IPS DF 6.9 (cell line): ENCODE results near the gene ING5.

Experiments
- DNase-seq: peaks from one replicate; pipeline ENCODE4 v3.0.0-alpha.2; 2013; ENCODE audit warnings: low read depth, low spot score
- H3K27ac ChIP-seq: one replicate; pipeline ENCODE4 v1.5.1; 2013; ENCODE audit warnings: low read length, control low read depth
- H3K27me3 ChIP-seq: 2 replicates; pipeline ENCODE4 v1.6.1; 2013; ENCODE audit warnings: mild to moderate bottlenecking, low read length; ENCODE audit not compliant: control insufficient read depth, insufficient read depth
- H3K36me3 ChIP-seq: 2 replicates; pipeline ENCODE4 v1.6.1; 2013; ENCODE audit warnings: low read length; ENCODE audit not compliant: control insufficient read depth, insufficient read depth
- H3K4me1 ChIP-seq: 2 replicates; pipeline ENCODE4 v1.6.1; 2013; ENCODE audit warnings: low read length; ENCODE audit not compliant: control insufficient read depth, insufficient read depth
- H3K4me3 ChIP-seq: 2 replicates; pipeline ENCODE4 v1.5.1; 2013; ENCODE audit warnings: mild to moderate bottlenecking, low read length
- H3K9me3 ChIP-seq: 2 replicates; pipeline ENCODE4 v1.6.1; 2013; ENCODE audit warnings: low read length, inconsistent platforms; ENCODE audit not compliant: control insufficient read depth, insufficient read depth
- WGBS: extraction: QIAGEN DNeasy Blood & Tissue Kit; methylation state at CpG from one replicate; pipeline ENCODE4 v1.1.7; 2013; ENCODE audit warnings: mixed read lengths, missing lambda C conversion rate; ENCODE audit not compliant: insufficient read length, insufficient coverage; 5-methylcytosine and 5-hydroxymethylcytosine counted together

The ING5 gene

DNA sequence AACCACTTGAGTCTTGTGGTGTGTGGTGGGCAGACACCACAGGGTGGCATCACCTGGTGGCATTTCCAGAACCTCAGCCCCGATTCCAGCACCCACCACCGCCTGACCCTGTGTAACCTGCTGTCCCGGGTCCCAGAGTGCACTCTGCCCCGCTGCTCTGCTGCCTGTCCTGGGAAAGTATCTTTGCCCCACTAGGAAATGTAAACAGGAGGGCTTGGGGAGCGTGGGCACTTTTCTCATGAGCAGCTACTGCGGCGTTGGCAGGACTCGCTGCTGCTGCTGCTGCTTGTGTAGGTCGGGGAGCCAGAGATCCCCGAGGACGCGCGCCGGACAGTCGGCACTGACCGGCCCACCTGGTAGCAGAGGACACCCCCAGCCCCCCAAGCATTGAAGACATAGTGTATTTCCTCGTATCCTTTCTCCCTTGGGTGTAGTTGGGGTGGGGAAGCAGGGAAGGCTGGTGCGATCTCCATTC, 28.6 kb upstream of the ING5 start:
- H3K36me3 ChIP-seq, result peaks cover 32% of the 10 kb centered on the region

DNA sequence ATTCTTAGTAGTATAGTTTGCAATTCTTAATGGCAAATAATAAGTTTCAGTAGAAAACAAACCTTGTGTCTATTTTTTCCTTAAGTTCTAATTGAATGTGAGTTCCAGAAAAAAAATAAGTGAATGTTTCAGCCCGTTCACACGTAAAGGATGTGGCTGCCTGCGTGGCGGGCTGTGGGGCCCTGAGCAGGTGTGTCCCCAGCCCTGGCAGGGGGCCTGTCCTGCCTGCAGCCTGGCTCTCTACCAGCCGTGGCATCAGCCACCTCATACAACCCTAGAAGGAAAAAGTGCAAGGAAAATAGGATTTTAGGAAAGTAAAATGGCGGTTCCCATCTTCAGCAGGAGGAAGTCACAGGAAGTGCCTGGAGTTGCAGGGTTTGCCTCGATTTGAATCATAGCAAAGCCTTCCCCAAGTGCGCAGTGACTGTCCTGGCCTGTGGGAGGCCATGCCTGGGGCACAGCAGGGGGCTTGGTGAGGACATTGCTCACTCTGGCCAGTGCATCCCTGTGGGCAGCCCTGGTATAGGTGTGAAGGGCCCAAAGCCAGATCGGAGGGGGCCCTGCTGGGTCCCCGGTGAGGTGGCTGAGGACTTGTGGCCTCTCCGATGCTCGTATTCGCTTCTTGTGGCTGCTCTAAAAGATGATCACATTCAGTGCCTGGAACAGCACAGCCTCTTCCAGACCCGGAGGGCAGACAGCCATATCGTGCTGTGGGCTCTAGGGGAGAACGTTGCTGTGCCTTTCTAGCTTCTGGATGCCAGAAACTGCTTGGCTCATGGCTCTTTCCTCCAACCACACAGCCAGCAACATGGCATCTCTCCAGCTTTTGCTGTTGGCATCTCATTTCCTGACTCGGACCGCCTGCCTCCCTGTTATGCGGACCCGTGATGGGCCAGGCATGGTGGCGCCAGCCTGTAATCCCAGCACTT, 27.8 kb upstream of the ING5 start:
- no peaks in the 10 kb centered on the region for H3K27me3 ChIP-seq
- no peaks in the 10 kb centered on the region for H3K4me1 ChIP-seq
- H3K27ac ChIP-seq, result no peak overlapping the region
- no CpG with 5 or more reads among the region's 21 CpGs for WGBS
- H3K4me3 ChIP-seq, result no peak overlapping the region
- no peaks in the 10 kb centered on the region for H3K9me3 ChIP-seq
- no peak for DNase-seq
- peaks cover 28% of the 10 kb centered on the region for H3K36me3 ChIP-seq

More for the DNA sequence above, 28.6 kb upstream of the ING5 start:
- Histone ChIP-seq H3K9me3 (no peaks in the 10 kb centered on the region), H3K4me1 (no peaks in the 10 kb centered on the region), H3K27ac (no peak overlapping the region), H3K27me3 (no peaks in the 10 kb centered on the region), H3K4me3 (no peak overlapping the region)
- no peak for DNase-seq
- no CpG with 5 or more reads among the region's 18 CpGs for WGBS

DNA sequence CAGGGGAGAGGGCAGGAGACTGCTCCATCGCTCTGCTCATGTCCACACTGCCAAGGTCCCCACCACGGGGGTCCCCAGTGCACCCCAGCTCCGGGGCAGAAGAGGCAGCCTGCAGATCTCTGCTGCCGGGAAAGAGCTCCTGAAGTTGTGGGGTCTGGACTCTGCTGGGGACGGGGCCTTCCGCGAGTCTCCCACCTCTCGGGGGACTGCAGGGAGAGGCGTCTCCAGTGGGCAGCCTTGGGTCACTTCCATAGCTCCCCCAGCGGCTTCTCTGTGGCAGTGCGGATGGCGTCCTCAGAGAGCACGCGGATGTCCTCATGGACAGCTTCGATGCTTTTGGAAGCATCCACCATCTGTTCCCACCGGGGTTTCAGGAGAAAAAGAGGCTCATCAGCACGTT, 26.0 kb upstream of the ING5 start:
- H3K36me3 ChIP-seq, result peaks cover 27% of the 10 kb centered on the region
- H3K4me1 ChIP-seq, result no peaks in the 10 kb centered on the region
- no peak for DNase-seq
- H3K9me3 ChIP-seq, result no peaks in the 10 kb centered on the region
- no CpG with 5 or more reads among the region's 17 CpGs for WGBS
- no peaks in the 10 kb centered on the region for H3K27me3 ChIP-seq
- H3K27ac ChIP-seq, result no peak overlapping the region
- no peak overlapping the region for H3K4me3 ChIP-seq

DNA sequence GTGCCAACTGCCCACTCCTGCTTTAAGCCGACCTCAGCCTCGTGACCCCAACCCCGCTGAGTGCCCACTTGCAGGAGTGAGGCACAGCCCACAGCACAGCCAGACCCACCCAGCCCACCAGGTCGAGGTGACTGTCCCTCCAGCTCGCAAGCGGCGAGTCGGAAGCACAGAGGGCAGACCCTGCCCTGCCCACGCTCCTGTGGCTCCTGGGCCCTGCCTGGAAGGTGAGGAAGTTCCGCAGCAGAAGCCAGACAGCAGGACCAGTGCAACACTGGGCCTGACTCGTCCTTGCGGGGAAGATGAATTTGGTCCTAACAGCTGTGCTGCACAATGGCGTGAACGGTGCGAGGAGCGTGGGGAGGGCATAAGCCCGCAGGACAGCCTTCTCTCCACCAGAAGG, 25.2 kb upstream of the ING5 start:
- H3K27me3 ChIP-seq, result no peaks in the 10 kb centered on the region
- H3K9me3 ChIP-seq, result no peaks in the 10 kb centered on the region
- H3K4me3 ChIP-seq, result no peak overlapping the region
- no peak for DNase-seq
- no peaks in the 10 kb centered on the region for H3K4me1 ChIP-seq
- WGBS, result no CpG with 5 or more reads among the region's 17 CpGs
- H3K27ac ChIP-seq, result no peak overlapping the region
- peaks cover 23% of the 10 kb centered on the region for H3K36me3 ChIP-seq

DNA sequence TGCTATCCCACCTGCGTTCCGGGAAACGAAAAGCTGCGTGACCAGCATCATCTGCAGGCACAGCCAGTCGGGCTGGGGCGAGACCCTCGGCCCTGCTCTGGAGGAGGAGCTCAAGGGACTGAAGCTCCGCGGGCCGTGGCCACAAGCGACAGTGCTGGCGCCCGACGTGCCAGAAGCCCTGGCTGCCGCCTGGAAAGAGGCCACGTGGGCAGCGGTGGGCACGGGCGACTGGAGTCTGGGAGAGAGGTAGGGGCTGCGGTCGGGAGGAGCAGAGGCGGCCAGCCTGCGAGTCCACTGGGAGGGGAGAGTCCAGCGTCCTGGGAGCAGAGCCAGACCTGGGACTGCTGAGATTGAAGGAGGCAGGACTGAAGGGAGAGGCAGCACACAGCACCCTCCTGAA, 24.4 kb upstream of the ING5 start:
- H3K9me3 ChIP-seq, result no peaks in the 10 kb centered on the region
- H3K27ac ChIP-seq, result no peak overlapping the region
- peaks cover 25% of the 10 kb centered on the region for H3K36me3 ChIP-seq
- DNase-seq, result no peak
- H3K4me1 ChIP-seq, result no peaks in the 10 kb centered on the region
- no peak overlapping the region for H3K4me3 ChIP-seq
- no peaks in the 10 kb centered on the region for H3K27me3 ChIP-seq
- no CpG with 5 or more reads among the region's 24 CpGs for WGBS

DNA sequence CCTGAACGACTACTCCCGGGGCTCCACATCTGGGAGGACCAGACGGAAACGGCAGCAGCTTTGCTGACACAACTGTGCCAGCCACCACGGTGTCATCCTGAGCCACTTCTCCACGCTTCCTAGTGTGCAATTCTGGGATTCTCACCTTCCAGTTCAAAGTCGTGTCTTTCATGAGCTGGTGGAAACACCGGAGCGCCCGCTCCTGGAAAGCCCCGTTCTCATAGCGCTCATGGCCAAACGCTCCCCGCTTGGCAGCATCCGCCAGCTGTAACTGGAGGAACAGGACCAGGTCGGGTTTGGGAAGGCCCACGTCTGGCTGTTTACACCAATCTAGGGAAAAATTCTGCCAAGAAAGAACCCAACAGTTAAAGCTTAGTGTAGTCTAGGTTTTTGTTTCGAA, 23.5 kb upstream of the ING5 start:
- no peak overlapping the region for H3K27ac ChIP-seq
- H3K36me3 ChIP-seq, result peaks cover 25% of the 10 kb centered on the region
- H3K4me1 ChIP-seq, result no peaks in the 10 kb centered on the region

DNA sequence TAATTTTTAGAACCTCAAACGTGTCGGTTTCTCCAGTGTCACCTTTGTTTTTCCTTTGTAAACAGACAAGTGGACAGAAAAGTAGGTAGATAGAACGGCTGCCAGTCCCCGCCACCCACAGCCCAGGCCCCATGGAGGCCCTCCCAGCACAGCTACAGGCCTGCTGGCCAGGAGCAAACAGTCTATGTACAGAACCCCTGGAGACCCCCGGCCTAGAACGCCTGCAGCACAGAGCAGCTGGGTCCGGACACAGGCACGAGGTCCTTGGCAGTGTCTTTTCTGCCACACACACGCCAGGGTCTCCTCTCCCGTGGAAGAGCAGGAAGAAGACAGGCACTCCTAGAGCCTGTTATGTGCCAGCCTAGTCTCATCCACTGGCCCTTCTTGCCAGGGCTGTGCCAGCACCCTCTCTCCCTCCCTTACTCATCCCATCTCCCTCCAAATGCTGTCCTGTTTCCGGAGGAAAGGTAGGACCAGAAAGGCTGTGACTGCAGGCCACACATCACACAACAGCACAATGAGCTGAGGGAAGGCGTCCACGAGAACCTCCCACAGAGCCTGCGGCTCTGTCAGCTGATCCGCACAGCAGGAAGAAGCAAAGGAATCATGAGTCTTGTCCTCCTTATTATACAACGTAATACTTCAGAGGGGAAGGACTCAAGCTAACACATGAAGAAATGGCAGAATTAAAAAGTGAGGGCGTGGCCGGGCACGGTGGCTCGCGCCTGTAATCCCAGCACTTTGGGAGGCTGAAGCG, 22.9 kb upstream of the ING5 start:
- Histone ChIP-seq H3K27ac (no peak overlapping the region), H3K4me3 (no peak overlapping the region), H3K9me3 (no peaks in the 10 kb centered on the region), H3K36me3 (peaks cover 25% of the 10 kb centered on the region), H3K27me3 (no peaks in the 10 kb centered on the region), H3K4me1 (no peaks in the 10 kb centered on the region)
- WGBS, result no CpG with 5 or more reads among the region's 22 CpGs
- no peak for DNase-seq

More for the DNA sequence above, 23.5 kb upstream of the ING5 start:
- DNase-seq, result no peak
- 100% methylated on average over 1 of the region's 18 CpGs for WGBS
- H3K9me3 ChIP-seq, result no peaks in the 10 kb centered on the region
- no peak overlapping the region for H3K4me3 ChIP-seq
- no peaks in the 10 kb centered on the region for H3K27me3 ChIP-seq

DNA sequence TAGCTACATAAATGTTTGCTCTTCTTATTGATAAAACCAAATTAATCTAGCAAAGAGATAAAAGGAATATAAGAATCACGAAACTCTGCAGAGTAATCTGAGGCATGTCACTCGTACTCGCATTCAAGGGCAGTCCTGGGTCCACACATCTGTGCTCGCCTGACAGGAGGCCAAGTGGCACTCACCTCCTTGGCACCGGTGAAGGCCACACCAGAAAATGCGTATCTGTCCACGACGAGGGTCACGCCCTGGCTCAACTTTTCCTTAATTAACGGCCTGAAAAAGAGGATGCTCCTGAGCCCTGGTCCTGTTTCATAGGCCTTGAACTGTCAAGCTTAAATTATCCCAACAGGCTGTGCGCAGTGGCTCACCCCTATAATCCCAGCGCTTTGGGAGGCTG, 21.8 kb upstream of the ING5 start:
- Histone ChIP-seq H3K4me3 (no peak overlapping the region), H3K4me1 (no peaks in the 10 kb centered on the region), H3K9me3 (no peaks in the 10 kb centered on the region), H3K27me3 (no peaks in the 10 kb centered on the region), H3K36me3 (peaks cover 27% of the 10 kb centered on the region), H3K27ac (no peak overlapping the region)
- no CpG with 5 or more reads among the region's 12 CpGs for WGBS
- DNase-seq, result no peak

DNA sequence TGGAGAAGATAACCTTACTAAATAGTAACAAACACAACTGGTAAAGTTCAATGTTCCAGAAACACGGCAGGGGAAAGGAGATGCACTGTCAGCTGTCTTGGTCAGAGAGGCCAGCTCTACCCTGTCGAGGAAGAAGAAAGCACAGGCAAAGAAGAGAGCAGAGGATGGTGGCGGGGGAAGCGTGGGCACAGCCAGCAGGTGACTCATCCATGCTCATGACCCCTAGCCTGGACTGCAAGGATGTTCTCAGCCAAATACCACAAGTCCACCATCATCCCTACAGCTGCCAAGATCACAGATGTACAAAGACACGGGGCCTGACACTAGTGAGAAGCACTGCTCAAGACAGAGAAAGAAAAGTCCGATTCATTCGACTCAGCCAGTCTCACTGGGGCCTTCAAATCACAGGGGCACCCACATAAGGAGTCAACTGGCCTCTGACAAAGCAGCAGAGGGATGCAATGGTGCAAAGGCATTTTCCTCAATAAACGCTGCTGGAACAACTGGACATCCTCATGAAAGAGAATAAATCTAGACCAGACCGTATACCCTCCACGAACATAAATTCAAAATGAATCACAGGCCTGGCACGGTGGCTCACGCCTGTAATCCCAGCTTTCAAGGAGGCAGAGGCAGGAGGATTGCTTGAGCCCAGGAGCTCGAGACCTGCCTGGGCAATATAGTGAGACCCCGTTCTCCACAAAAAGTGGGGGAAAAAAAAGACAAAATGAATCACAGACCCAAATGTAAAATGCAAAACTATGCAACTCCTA, 20.8 kb upstream of the ING5 start:
- H3K27ac ChIP-seq, result no peak overlapping the region
- no CpG with 5 or more reads among the region's 14 CpGs for WGBS
- no peak overlapping the region; the same call in 1 of the 2 replicates for H3K4me3 ChIP-seq
- DNase-seq, result no peak
- no peaks in the 10 kb centered on the region for H3K9me3 ChIP-seq
- H3K36me3 ChIP-seq, result peaks cover 27% of the 10 kb centered on the region
- no peaks in the 10 kb centered on the region; the same call in 1 of the 2 replicates for H3K4me1 ChIP-seq
- no peaks in the 10 kb centered on the region for H3K27me3 ChIP-seq

DNA sequence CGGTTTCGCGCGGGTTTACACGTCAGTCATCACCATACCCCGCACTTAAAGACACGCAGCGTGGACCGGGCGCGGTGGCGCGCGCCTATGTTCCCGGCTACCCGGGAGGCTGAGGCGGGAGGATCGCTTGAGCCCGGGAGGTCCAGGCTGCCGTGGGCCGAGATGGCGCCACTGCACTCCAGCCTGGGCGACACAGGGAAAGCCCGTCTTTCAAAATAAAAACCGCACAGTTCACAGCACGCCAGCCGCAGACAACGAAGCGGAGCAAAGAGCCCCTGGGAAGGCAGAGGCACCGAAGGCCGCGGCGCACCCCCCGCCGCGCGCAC, 15.6 kb upstream of the ING5 start:
- no peaks in the 10 kb centered on the region for H3K27me3 ChIP-seq
- DNase-seq, result no peak
- peak overlapping the region; percentile 85 for H3K4me3 ChIP-seq
- no peaks in the 10 kb centered on the region for H3K9me3 ChIP-seq
- H3K27ac ChIP-seq, result no peak overlapping the region
- H3K4me1 ChIP-seq, result no peaks in the 10 kb centered on the region; the same call in 1 of the 2 replicates
- H3K36me3 ChIP-seq, result peaks cover 9% of the 10 kb centered on the region
- WGBS, result no CpG with 5 or more reads among the region's 37 CpGs
